ENCODE data around the gene ANXA7. TPM values are rescaled to one million over a fixed set of nuclear protein-coding genes. Genes with fewer than 3 reads are reported as not detected.

Gene ANXA7
- total and polyA plus RNA-seq, 8 donors: 21.6 to 59.5 (median 45.4) TPM

GRCh38 chr10:73388228-73388627 lies 25.6 kb downstream of the ANXA7 start:
- TF ChIP-seq, protein P1, sequence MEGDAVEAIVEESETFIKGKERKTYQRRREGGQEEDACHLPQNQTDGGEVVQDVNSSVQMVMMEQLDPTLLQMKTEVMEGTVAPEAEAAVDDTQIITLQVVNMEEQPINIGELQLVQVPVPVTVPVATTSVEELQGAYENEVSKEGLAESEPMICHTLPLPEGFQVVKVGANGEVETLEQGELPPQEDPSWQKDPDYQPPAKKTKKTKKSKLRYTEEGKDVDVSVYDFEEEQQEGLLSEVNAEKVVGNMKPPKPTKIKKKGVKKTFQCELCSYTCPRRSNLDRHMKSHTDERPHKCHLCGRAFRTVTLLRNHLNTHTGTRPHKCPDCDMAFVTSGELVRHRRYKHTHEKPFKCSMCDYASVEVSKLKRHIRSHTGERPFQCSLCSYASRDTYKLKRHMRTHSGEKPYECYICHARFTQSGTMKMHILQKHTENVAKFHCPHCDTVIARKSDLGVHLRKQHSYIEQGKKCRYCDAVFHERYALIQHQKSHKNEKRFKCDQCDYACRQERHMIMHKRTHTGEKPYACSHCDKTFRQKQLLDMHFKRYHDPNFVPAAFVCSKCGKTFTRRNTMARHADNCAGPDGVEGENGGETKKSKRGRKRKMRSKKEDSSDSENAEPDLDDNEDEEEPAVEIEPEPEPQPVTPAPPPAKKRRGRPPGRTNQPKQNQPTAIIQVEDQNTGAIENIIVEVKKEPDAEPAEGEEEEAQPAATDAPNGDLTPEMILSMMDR (IDR thresholded peaks at IDR 0.05): no peak
- Histone ChIP-seq H3K4me3 (no peak overlapping the region), H3K4me1 (no peaks in the 10 kb centered on the region), H3K27ac (no peak overlapping the region), H3K36me3 (peaks cover 0 to 37% (median 25%) of the 10 kb centered on the region in 3 donors), H3K27me3 (no peaks in the 10 kb centered on the region), H3K9me3 (no peaks in the 10 kb centered on the region)
- DNase-seq: no peak
- intact Hi-C loops (cut with DNase I): no loop called here
- ATAC-seq: no peak
- FAIRE-seq: no peak
- WGBS, 2 donors: 89 to 96% methylated on average over 4 of the region's 4 CpGs

GRCh38 chr10:73386583-73386982 lies 27.3 kb downstream of the ANXA7 start:
- 94 to 97% methylated on average over 7 of the region's 7 CpGs for WGBS, 2 donors

DNA sequence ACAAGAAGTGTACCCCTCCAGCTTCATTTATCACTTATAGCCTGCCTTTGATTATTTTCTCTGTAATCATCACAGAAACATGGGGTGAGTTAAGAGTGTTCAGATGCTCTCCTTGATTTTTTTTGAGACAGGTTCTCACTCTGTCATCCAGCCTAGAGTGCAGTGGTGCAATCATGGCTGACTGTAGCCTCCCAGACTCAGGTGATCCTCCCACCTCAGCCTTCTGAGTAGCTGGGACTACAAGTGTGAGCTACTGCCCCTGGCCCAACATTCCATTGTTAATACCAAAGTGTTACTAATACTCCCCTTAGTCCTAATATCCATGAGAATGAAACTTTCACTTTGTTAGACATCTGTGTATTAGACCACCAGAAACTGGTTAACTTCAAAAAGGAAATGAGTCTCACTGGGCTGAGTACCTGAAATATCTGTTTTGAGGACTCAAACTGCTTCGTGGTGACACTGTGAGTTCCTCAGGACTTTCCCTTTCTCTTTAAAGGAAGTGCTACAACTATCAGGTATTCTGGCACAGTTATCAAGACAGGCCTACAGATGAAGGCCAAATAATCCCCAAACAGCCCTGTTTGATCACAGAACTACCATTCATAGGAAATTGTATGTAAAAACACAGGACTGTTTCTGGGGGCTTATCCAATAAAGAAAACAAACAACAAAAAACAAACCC lies 34.7 kb downstream of the ANXA7 start:
- no peak overlapping the region for H3K4me3 ChIP-seq
- 68 to 82% methylated on average over 1 of the region's 1 CpG for WGBS, 2 donors
- FAIRE-seq (no peak), DNase-seq (no peak), ATAC-seq (no peak)
- H3K9me3 ChIP-seq: no peaks in the 10 kb centered on the region
- TF ChIP-seq, protein P1 (IDR thresholded peaks at IDR 0.05): no peak
- no peaks in the 10 kb centered on the region for H3K27me3 ChIP-seq
- H3K4me1 ChIP-seq: no peaks in the 10 kb centered on the region
- H3K27ac ChIP-seq: no peak overlapping the region
- intact Hi-C loops (cut with DNase I): no loop called here
- peaks cover 5 to 67% (median 20%) of the 10 kb centered on the region in 3 donors for H3K36me3 ChIP-seq

More at GRCh38 chr10:73386583-73386982, 27.3 kb downstream of the ANXA7 start:
- TF ChIP-seq, protein P1 (IDR thresholded peaks at IDR 0.05): no peak
- no peak for FAIRE-seq
- H3K9me3 ChIP-seq: no peaks in the 10 kb centered on the region
- H3K4me1 ChIP-seq: no peaks in the 10 kb centered on the region
- H3K27me3 ChIP-seq: no peaks in the 10 kb centered on the region
- intact Hi-C loops (cut with DNase I): no loop called here
- H3K27ac ChIP-seq: no peak overlapping the region
- no peak for ATAC-seq
- no peak for DNase-seq
- no peak overlapping the region for H3K4me3 ChIP-seq
- H3K36me3 ChIP-seq: peaks cover 0 to 51% (median 29%) of the 10 kb centered on the region in 3 donors

- no peaks in the 10 kb centered on the region for H3K27me3 ChIP-seq
- H3K4me3 ChIP-seq: no peak overlapping the region
- TF ChIP-seq, protein P1 (IDR thresholded peaks at IDR 0.05): no peak
- no peak for ATAC-seq
- intact Hi-C loops (cut with DNase I): no loop called here
- H3K36me3 ChIP-seq: peaks cover 5 to 49% (median 11%) of the 10 kb centered on the region in 3 donors
- FAIRE-seq: no peak
- no peak overlapping the region for H3K27ac ChIP-seq
- 82 to 84% methylated on average over 3 of the region's 3 CpGs for WGBS, 2 donors
- no peaks in the 10 kb centered on the region for H3K4me1 ChIP-seq
- no peak for DNase-seq
- no peaks in the 10 kb centered on the region for H3K9me3 ChIP-seq
These were observed 37.2 kb downstream of the ANXA7 start for GRCh38 chr10:73376679-73377078.

GRCh38 chr10:73368238-73368637 lies 45.6 kb downstream of the ANXA7 start:
- FAIRE-seq: no peak
- TF ChIP-seq, protein P1 (IDR thresholded peaks at IDR 0.05): no peak
- no peak overlapping the region for H3K27ac ChIP-seq
- no peak overlapping the region for H3K4me3 ChIP-seq
- DNase-seq: no peak
- H3K9me3 ChIP-seq: no peaks in the 10 kb centered on the region
- WGBS, 2 donors: 96 to 99% methylated on average over 4 of the region's 4 CpGs
- no peak for ATAC-seq
- intact Hi-C loops (cut with DNase I): no loop called here
- no peaks in the 10 kb centered on the region for H3K27me3 ChIP-seq
- peaks cover 0 to 27% (median 0%) of the 10 kb centered on the region in 3 donors for H3K36me3 ChIP-seq
- H3K4me1 ChIP-seq: no peaks in the 10 kb centered on the region

Data from pancreas (tissue), 10 donors.